CD1c-positive myeloid dendritic cell (primary cell): ENCODE data around the gene PAQR5.
"Not testable (repeated sequence)": the region's sequence is repeated elsewhere in the genome, so short reads cannot be mapped to it uniquely, and the experiment has no call there.

Experiments
- DNase-seq: peaks from one replicate; pipeline ENCODE4 v3.0.0-alpha.2; 2016; ENCODE audit errors: extremely low spot score

The PAQR5 gene

GRCh38 chr15:69424001-69424400 is 125.3 kb downstream of the PAQR5 start:
- no peak for DNase-seq

GRCh38 chr15:69424748-69425413 is 126.2 kb downstream of the PAQR5 start:
- DNase-seq = no peak

GRCh38 chr15:69433831-69434230 is 135.1 kb downstream of the PAQR5 start:
- DNase-seq = no peak

GRCh38 chr15:69434238-69434637 is 135.5 kb downstream of the PAQR5 start:
- DNase-seq = no peak

GRCh38 chr15:69434679-69435078 is 136.0 kb downstream of the PAQR5 start:
- no peak for DNase-seq

GRCh38 chr15:69435985-69436384 is 137.3 kb downstream of the PAQR5 start:
- peak; percentile 38 for DNase-seq

- peak; percentile 32 for DNase-seq
These were observed 138.2 kb downstream of the PAQR5 start for GRCh38 chr15:69436951-69437350.

GRCh38 chr15:69439623-69440022 is 140.9 kb downstream of the PAQR5 start:
- peak; percentile 26 for DNase-seq

- no peak for DNase-seq
These were observed 144.4 kb downstream of the PAQR5 start for GRCh38 chr15:69443032-69443611.

GRCh38 chr15:69444686-69445085 is 146.0 kb downstream of the PAQR5 start:
- DNase-seq = no peak

- no peak for DNase-seq
These were observed 148.2 kb downstream of the PAQR5 start for GRCh38 chr15:69446953-69447352.

GRCh38 chr15:69450221-69450620 is 151.5 kb downstream of the PAQR5 start:
- DNase-seq = not testable (repeated sequence)

GRCh38 chr15:69450968-69451695 is 152.4 kb downstream of the PAQR5 start:
- no peak for DNase-seq

GRCh38 chr15:69451951-69452691 is 153.4 kb downstream of the PAQR5 start:
- peak; percentile 37 for DNase-seq

- peak; percentile 99 for DNase-seq
These were observed 154.2 kb downstream of the PAQR5 start, which contains the start of gene RPLP1 for GRCh38 chr15:69452692-69453521. Gene RPLP1, plus strand, starts transcription at chr15:69452818. Its CDS starts 131 bp downstream, at chr15:69452949.

GRCh38 chr15:69454953-69455352 is 156.2 kb downstream of the PAQR5 start:
- DNase-seq = no peak

GRCh38 chr15:69456208-69457166 is 157.8 kb downstream of the PAQR5 start:
- DNase-seq = no peak
